GM18517 (cell line): ENCODE results near the gene DPP4.
"Not testable (repeated sequence)": the region's sequence is repeated elsewhere in the genome, so short reads cannot be mapped to it uniquely, and the experiment has no call there.

ENCODE experiments used
- ATAC-seq: cut with Tn5 transposase; IDR thresholded peaks from one replicate; pipeline ENCODE4 v1.9.1; 2021; ENCODE audit warnings: mild to moderate bottlenecking, moderate library complexity; ENCODE audit not compliant: unreplicated experiment

DPP4 gene

GRCh38 chr2:162060532-162060931, 13.5 kb downstream of the DPP4 start:
- ATAC-seq = no peak

DNA sequence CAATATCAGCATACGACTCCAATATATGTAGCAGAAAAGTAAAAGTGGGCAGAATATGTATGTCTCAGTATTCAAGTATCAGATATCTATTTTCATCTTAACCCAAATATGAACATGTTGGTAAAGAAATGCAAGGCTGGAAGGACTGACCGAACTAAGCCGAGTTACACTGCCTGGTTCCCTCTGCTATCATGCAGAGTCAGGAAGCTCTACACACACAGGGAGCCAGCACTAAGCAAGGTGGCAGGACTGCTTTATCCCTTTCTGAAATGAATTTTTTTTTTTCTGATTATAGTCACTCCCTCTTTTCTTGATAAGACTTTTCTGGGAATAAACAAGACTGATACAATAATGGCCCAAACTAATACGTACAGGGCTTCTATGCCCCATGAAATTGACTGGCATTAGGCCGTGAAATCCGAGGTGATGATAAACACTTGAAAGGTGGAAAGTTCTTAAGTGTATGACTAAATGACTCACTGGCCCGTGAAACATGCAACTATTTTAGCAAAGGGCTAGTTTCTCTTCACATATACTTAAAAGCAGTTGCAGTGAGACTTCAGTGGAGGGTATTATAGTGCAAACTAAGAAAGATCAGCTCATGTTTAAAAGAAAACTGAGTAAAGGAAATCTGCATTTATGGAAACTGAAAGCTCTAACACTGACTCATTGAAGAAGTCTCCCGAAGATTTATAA, 14.9 kb downstream of the DPP4 start:
- peak; percentile 84 for ATAC-seq

GRCh38 chr2:162057426-162057825, 16.6 kb downstream of the DPP4 start:
- ATAC-seq = no peak

GRCh38 chr2:162056796-162057399, 17.1 kb downstream of the DPP4 start:
- ATAC-seq = no peak

DNA sequence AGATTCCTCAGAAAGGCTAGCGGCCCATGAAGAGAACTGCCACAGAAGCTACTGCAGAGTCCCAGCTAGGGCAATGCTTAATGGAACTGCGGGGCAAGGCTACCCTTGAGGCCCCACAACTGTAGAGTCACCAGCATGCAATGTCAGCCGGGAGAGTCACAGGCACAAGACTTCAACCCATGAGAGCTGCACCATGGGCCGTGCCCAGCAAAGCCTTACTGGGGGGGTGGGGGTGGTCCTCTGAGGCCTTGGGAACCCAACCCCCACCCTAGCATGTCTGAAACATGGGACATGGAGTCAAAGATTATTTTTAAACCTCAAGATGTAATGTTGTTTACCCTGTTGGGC, 20.2 kb downstream of the DPP4 start:
- ATAC-seq = no peak

DNA sequence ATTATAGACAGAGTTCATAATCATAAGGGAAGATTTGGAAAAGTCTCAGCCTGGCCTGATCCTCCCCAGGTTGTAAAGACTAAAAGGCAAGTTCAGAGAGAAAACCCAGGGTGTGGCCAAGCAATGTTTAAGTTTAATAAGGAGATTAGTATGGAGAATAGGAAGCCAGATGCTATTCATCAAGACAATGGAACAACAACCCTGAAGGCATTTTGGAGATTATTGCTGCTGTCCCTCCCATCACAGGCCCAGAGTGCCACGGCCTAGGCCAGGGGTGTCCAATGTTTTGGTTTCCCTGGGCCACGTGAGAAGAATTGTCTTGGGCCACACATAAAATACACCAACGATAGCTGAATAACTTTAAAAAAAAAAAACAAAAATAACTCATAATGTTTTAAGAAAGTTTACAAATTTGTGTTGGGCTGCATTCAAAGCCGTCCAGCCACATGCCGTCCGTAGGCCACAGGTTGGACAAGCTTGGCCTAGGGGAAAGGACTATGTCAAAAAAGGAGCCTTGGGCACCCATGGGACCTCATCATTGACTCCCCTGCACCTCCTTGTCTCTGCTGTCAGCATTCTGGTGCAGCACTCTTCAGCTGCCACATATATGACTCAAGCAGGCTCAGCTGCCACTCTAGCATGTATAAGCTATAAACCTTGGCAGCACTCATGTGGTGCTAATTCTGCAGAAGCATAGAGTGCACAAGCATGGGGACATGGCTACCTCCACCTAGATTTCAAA, 20.8 kb downstream of the DPP4 start:
- no peak for ATAC-seq

DNA sequence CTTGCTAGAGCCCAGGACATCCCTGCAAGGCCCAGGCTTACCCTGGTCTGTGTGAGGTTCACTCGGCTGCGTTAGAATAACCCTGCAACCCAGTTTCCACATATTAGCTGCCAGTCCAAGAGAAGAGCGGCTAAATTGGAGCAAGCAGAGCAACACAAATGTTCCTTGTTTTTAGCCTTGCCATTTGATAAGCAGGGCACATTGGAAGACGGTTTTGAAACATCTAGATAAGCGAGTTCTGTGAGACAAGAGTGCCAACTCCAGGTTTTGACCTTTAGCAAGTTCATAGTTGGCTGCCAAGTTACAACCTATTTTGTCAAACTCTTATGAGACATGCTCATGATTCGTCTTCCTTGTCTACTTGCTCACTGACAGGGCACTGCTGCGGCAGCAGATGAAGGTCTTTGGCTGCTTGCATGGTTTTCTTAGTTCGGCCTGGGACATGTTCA, 23.5 kb downstream of the DPP4 start:
- no peak for ATAC-seq

GRCh38 chr2:162049089-162049488, 24.9 kb downstream of the DPP4 start:
- not testable (repeated sequence) for ATAC-seq

GRCh38 chr2:162044586-162044985, 29.4 kb downstream of the DPP4 start:
- no peak for ATAC-seq

GRCh38 chr2:162043132-162043531, 30.9 kb downstream of the DPP4 start:
- no peak for ATAC-seq

DNA sequence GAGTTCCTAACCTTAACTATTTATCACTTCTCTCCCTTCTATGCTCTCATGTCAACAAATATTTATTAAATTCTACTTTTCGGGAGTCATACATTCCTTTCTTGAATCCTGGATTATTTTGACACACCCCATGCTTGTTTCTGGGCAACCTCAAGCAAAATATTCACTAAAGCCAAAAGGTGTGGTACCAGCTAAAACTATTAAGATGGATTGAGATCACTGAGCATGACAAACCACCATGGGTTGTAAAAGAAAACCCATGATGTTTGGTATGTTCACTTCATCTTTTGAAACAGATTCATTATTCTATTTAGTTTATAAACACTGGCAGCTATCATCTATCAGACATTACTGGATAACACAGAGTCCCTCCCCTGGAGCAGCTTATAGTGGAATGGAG, 32.5 kb downstream of the DPP4 start:
- no peak for ATAC-seq

GRCh38 chr2:162038725-162039124, 35.3 kb downstream of the DPP4 start:
- ATAC-seq = no peak

GRCh38 chr2:162037886-162038285, 36.1 kb downstream of the DPP4 start:
- ATAC-seq = no peak

DNA sequence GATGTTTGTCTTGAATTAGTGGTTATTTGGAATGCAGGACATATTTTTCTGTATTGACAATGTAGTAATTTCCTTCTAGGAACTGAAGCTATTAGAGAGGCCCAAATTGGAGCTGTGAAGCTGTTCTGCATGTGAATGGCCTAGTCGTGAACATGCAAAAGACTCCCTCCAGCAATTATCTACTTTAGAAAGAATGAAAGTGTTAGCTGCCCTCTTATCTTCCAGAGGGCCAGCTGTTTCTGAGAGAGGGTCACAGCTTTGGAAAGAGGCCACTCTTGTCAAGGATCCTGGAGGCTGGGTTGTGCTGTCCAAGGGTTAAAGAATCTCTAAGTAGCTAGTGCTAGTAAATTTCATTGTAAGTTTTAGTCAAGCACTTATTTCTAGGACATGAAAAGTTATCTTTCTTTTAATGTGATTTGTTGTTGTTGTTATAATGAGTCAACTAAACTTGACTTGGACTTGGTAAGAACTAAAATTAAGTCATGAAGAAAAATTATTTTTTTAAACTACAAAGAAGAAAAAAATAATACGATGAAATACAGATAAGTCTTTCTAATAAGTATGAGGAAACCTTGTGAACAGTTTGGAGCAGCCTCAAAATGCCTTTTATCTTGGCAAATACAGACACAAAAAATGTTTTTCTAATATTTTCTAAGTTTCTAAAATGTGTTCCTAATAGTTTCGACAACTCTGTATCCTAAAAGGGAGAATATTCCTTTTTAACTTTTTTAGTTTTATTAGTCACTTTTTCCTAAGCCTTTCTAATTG, 36.8 kb downstream of the DPP4 start:
- ATAC-seq = no peak

DNA sequence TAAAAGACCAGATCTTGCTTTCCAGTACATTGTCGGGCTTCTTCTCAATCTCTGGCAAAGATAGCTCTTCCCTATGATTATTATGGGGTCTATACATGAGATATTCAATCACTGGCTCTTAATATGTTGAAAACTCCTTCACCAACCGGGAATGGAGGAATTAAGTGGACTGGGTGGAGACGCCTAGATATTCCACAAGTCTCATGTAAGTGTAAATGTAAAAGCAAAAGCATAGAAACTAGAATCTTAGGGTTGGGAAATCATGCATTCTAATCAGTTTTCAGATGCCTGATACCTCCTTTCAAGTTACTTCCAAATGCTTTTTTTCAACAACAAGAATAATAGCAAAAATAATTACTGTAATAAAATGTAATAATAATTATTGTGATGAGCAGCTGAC, 38.0 kb downstream of the DPP4 start:
- ATAC-seq = no peak

DNA sequence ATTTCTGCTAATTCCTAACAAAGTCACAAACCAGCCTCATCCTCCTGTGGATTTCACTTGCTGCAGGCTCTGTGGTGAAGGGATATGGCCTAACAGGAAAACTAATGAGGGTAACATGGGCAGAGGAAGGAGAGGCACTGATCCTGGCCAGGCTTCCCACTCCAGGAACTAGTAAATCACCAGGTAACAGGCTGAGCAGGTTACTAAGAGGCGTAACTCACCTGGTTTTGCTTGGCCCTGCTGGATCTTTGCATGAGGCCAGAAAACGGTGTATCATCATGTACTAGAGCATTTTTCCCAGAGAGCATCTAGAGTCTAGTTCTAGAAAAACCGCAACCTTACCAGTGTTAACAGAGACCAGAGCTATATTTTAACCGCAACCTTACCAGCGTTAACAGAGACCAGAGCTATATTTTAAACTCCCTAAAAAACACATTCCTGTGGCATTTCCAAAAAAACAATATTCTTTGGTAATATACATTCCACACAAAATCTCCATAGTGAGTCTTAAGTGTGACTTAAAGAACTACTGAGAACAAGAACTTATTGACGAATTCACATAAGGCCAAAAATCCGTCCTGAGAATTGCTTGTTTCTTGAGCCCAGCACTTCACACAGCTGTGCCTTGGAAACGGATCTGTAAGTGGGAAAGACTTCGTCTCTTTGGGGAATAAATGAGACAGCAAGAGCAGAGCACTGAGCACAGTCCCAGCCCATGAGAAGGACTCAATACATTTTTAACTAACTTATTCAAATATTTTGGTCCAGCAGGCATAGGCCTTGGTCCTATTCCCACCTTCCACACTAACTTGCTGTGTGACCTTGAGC, 43.4 kb downstream of the DPP4 start:
- no peak for ATAC-seq

DNA sequence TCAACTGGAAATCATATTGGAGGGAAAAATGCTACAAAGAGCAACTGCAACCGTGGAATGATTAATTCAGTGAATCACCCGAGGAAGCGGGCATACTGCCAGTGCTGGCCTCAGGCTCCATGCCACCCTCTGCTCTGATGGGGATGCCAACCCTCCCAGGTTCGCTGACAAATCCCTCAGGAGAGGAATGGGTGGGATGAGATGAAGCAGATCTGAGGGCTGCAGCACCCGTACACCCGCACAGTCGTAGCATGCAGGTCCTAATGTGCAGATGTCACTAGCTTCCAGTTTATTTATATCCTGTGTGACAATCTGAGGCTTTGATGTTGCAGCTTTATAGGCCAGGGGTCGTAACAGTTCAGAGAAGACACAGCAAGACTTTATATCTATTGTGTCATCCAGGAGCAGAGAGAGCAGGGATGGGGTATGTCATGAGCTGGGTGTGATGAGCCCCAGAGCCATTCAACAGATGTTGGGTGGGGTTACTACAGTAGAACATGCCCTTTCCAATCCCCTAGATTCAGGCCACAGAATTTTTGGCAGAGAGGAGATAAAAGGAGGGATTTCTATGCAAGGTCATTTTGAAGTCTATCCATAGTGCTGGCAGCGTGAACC, 44.6 kb downstream of the DPP4 start:
- ATAC-seq = no peak

DNA sequence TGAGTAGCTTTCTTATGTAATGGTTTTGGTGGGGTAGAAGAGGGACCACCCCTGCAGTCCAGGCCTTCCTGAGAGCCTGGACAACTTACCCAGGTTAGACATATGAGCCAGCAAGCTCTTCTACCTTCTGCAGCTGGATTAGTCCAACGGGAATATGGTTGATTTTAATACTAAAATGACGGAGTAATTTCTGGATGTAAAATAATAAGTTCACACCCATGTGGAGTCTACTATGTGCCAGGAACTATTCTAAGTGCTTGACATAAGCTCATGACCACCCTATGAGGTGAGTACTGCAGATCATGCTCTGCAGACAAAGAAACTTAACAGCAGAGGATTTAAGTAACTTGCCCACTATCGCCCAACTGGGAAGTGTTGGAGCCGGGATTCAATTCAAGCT, 45.5 kb downstream of the DPP4 start:
- no peak for ATAC-seq

DNA sequence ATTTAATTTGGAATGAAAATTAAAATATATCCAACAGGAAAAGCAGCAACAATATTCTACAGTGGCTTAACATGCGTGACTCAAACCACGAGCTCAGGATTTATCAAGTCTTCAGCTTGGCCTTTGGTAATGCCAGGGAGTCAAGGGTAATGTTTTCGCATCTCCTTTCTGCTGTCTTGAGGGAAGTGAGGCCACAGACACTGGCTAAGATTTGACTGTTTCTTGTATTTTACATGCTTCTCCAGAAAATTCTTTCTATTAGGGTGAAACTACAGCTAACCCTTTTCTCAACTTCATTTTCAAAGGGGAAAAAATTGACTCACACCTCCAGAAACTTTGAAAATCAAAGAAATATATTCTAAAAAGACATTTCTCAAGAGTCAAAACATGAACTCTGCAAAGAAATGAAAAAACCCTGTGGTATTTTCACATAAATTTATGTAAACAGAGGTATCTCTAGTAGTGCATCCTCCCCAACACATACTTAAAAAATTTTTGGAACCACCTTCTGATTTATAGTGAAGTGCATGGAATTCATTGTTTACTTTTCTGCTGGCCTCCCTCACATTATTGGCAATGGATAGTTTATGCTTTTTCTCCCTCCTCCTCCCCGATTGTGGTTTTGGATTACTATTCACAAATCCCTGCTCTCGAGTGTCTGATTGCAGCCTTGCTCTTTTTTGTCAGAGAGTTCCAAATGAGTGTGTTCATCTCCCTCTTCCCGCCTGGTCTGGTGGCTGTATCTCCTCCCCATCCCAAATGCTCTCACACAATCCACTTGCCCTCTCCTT, 48.7 kb downstream of the DPP4 start:
- ATAC-seq = no peak
